Central memory CD4-positive, alpha-beta T cell (primary cell): ENCODE measurements around the gene FBXW8.

Experiments used
- DNase-seq: peaks from one replicate; pipeline ENCODE4 v3.0.0; 2022

FBXW8 gene

GRCh38 chr12:116887244-116887643, 23.5 kb upstream of the FBXW8 start:
- no peak for DNase-seq

GRCh38 chr12:116887897-116888296, 22.9 kb upstream of the FBXW8 start:
- no peak for DNase-seq

GRCh38 chr12:116890330-116890729, 20.4 kb upstream of the FBXW8 start:
- no peak for DNase-seq

- no peak for DNase-seq
Measured at GRCh38 chr12:116891019-116891418, 19.7 kb upstream of the FBXW8 start.

GRCh38 chr12:116892349-116893140, 18.2 kb upstream of the FBXW8 start:
- no peak for DNase-seq

- DNase-seq = no peak
Measured at GRCh38 chr12:116894913-116895312, 15.8 kb upstream of the FBXW8 start.

GRCh38 chr12:116896411-116896924, 14.3 kb upstream of the FBXW8 start:
- DNase-seq = no peak

- DNase-seq = no peak
Measured at GRCh38 chr12:116897476-116897875, 13.3 kb upstream of the FBXW8 start.

- no peak for DNase-seq
Measured at GRCh38 chr12:116898669-116899068, 12.1 kb upstream of the FBXW8 start.

GRCh38 chr12:116901612-116902011, 9.1 kb upstream of the FBXW8 start:
- DNase-seq = no peak

GRCh38 chr12:116903818-116904217, 6.9 kb upstream of the FBXW8 start:
- DNase-seq = no peak

- DNase-seq = no peak
Measured at GRCh38 chr12:116906285-116906684, 4.5 kb upstream of the FBXW8 start.

GRCh38 chr12:116910280-116910644, 488 bp upstream of the FBXW8 start:
- no peak for DNase-seq

- no peak for DNase-seq
Measured at GRCh38 chr12:116915326-116915725, 4.6 kb downstream of the FBXW8 start.

GRCh38 chr12:116916122-116916521, 5.4 kb downstream of the FBXW8 start:
- no peak for DNase-seq

- DNase-seq = no peak
Measured at GRCh38 chr12:116916714-116917114, 6.0 kb downstream of the FBXW8 start.

GRCh38 chr12:116918464-116918863, 7.7 kb downstream of the FBXW8 start:
- no peak for DNase-seq

- no peak for DNase-seq
Measured at GRCh38 chr12:116919247-116919661, 8.5 kb downstream of the FBXW8 start.

GRCh38 chr12:116919706-116920485, 9.1 kb downstream of the FBXW8 start:
- DNase-seq = no peak

GRCh38 chr12:116920939-116921338, 10.2 kb downstream of the FBXW8 start:
- no peak for DNase-seq

- no peak for DNase-seq
Measured at GRCh38 chr12:116922194-116922897, 11.6 kb downstream of the FBXW8 start.

GRCh38 chr12:116924558-116925453, 14.1 kb downstream of the FBXW8 start:
- peak; percentile 87 for DNase-seq
